ENCODE measurements around the gene UPK3B.
"Not testable (repeated sequence)": the region's sequence is repeated elsewhere in the genome, so short reads cannot be mapped to it uniquely, and the experiment has no call there.

Gene UPK3B

GRCh38 chr7:76514926-76515771, 4.8 kb downstream of the UPK3B start:
- DNase-seq, result no peak

DNA sequence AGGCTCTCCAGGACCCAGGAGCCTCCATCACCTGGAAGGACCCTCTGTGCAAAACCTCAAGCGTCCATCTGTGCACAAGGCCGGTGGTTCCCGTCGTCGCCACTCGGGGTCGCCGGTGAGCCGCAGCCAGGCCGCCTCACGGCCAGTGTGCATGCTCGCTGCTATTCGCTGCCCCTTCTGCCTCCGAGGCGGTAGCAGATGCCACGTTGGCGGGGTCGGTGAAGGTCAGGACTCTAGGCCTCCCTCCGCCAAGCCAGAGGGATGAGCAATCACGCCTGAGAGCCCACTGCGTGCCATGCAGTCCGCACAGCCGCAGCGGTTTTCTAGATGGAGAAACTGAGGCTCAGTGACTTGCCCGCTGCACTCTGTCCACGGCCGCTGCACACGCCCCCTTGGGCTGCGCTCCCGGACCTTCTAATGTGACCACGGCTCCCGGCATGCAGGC, 5.7 kb downstream of the UPK3B start:
- no peak for DNase-seq

DNA sequence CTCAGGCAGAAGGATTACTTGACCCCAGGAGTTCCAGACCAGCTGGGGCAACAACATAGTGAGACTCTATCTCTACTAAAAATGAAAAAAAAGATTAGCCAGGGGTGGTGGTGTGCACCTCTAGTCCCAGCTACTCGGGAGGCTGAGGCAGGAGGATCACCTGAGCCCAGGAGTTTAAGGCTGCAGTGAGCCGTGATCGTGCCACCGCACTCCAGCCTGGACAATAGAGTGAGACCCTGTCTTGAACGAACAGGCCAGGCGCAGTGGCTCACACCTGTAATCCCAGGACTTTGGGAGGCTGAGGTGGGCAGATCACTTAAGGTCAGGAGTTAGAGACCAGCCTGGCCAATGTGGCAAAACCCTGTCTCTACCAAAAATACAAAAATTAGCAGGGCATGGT, 6.6 kb downstream of the UPK3B start:
- DNase-seq, result not testable (repeated sequence)

GRCh38 chr7:76526183-76526582, 15.8 kb downstream of the UPK3B start:
- DNase-seq, result not testable (repeated sequence)

GRCh38 chr7:76531643-76532042, 21.3 kb downstream of the UPK3B start:
- DNase-seq, result not testable (repeated sequence)

- DNase-seq, result not testable (repeated sequence)
Observed at GRCh38 chr7:76543197-76543596, 32.8 kb downstream of the UPK3B start, which contains the start of gene SPDYE16. TSS of gene SPDYE16 (minus strand) at chr7:76543297. CDS start at chr7:76541459, 1,838 bp downstream.

DNA sequence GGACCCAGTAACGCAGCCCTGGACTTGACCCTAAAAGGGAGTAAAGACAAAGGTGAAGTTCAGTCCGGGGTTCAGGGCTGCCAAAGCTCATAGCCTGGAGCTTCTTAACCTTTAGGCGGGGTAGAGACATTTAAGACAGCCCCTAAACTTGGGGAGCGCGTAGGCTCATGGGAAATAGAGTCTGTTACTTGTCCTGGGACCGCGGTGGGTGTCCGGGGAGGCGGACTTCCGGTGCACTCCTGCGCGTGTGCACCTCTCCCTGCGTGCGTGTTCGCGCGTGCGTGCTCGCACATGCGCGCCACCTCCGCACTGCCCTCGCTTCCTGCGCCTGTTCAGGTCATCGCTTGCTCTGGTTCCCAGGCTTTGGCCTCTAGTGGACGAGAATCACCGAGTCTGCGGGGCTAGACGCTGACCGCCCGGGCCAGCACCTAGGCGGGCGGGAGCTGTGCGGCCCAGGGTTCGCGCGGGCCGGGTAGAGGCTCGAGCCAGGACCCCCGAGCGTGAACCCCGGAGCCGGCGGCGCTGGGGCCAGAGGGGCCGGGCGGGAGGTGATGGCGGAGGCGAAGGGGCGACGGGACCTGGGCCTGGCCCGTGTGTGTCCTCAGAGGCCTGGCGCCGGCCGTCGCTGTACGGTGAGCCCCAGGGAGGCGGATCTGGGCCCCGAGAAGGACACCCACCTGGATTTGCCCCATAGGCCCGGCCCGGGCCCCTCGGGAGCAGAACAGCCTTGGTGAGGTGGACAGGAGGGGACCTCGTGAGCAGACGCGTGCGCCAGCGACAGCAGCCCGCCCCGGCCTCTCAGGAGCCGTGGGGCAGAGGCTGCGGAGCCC, 38.9 kb downstream of the UPK3B start:
- peak; percentile 58 for DNase-seq

GRCh38 chr7:76549855-76550248, 39.5 kb downstream of the UPK3B start:
- not testable (repeated sequence) for DNase-seq

- not testable (repeated sequence) for DNase-seq
Observed at GRCh38 chr7:76551992-76552391, 41.6 kb downstream of the UPK3B start.

- DNase-seq, result not testable (repeated sequence)
Observed at GRCh38 chr7:76559685-76560084, 49.3 kb downstream of the UPK3B start.

- not testable (repeated sequence) for DNase-seq
Observed at GRCh38 chr7:76560157-76560556, 49.8 kb downstream of the UPK3B start.

DNA sequence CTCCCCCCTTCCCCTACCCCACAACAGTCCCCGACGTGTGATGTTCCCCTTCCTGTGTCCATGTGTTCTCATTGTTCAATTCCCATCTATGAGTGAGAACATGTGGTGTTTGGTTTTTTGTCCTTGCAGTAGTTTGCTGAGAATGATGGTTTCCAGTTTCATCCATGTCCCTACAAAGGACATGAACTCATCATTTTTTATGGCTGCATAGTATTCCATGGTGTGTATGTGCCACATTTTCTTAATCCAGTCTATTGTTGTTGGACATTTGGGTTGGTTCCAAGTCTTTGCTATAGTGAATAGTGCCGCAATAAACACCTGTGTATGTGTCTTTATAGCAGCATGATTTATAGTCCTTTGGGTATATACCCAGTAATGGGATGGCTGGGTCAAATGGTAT, 51.0 kb downstream of the UPK3B start:
- DNase-seq, result not testable (repeated sequence)

GRCh38 chr7:76565001-76565400, 54.6 kb downstream of the UPK3B start:
- DNase-seq, result not testable (repeated sequence)

Measured in NCI-H446 treated with DMSO at 0.1 percent for 48 hours (cell line).